Lung microvascular endothelial cell (primary cell): ENCODE results near the gene SYNJ2. TPM values are rescaled to one million over a fixed set of nuclear protein-coding genes. Genes with fewer than 3 reads are reported as not detected.
"Not testable (repeated sequence)": the region's sequence is repeated elsewhere in the genome, so short reads cannot be mapped to it uniquely, and the experiment has no call there.

Experiments
- DNase-seq, 2 donors: peaks; one replicate each; pipeline versions ENCODE4 v3.0.0 to v3.0.0-alpha.2; 2010; ENCODE audit warnings: low read depth in 2 of 2
- total RNA-seq: library from RNA; depleted of rRNA; stranded (reverse); fragments of >200 nt; gene quantifications from 2 replicates; pipeline ENCODE4 v1.2.1, GENCODE V29; 2014

Gene SYNJ2, protein sequence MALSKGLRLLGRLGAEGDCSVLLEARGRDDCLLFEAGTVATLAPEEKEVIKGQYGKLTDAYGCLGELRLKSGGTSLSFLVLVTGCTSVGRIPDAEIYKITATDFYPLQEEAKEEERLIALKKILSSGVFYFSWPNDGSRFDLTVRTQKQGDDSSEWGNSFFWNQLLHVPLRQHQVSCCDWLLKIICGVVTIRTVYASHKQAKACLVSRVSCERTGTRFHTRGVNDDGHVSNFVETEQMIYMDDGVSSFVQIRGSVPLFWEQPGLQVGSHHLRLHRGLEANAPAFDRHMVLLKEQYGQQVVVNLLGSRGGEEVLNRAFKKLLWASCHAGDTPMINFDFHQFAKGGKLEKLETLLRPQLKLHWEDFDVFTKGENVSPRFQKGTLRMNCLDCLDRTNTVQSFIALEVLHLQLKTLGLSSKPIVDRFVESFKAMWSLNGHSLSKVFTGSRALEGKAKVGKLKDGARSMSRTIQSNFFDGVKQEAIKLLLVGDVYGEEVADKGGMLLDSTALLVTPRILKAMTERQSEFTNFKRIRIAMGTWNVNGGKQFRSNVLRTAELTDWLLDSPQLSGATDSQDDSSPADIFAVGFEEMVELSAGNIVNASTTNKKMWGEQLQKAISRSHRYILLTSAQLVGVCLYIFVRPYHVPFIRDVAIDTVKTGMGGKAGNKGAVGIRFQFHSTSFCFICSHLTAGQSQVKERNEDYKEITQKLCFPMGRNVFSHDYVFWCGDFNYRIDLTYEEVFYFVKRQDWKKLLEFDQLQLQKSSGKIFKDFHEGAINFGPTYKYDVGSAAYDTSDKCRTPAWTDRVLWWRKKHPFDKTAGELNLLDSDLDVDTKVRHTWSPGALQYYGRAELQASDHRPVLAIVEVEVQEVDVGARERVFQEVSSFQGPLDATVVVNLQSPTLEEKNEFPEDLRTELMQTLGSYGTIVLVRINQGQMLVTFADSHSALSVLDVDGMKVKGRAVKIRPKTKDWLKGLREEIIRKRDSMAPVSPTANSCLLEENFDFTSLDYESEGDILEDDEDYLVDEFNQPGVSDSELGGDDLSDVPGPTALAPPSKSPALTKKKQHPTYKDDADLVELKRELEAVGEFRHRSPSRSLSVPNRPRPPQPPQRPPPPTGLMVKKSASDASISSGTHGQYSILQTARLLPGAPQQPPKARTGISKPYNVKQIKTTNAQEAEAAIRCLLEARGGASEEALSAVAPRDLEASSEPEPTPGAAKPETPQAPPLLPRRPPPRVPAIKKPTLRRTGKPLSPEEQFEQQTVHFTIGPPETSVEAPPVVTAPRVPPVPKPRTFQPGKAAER (N-terminal part only)
- total RNA-seq: 12.1 and 22.0 TPM in 2 replicates

DNA sequence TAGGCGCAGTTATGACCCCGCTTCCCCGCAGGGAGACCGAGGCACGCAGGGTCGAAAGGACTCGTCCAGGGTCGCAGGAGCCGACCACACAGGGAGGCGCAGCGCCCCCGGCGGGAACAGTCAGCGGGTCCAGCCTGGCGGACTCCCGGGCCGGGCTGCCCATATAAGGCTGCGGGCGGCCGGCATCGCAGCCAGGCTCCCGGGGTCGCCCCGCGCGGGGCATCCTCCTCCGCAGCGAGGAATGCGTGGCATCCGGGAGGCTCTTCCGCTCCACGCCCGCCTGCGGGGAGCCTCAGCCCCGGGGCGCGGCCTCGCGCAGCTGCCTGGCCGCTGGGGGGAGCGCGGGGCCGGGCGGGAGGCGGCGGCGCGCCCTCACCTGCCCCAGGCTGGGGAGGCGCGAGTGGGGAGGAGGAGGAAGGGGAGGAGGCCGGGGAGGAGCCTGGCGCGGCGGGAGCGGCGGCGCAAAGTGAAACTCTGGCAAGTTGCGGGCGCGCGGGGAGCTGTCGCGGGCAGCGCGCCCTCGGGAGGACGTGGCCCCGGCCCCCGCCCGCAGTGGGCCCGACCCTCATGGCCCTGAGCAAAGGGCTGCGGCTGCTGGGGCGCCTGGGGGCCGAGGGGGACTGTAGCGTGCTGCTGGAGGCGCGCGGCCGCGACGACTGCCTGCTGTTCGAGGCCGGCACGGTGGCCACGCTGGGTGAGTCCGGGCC lies at the start of gene SYNJ2:
Gene SYNJ2, plus strand, starts transcription at position 469 of the 707 bp plus-strand sequence. Its CDS starts 99 bp downstream, at position 568.
- DNase-seq: peak; percentile 81 to 88

DNA sequence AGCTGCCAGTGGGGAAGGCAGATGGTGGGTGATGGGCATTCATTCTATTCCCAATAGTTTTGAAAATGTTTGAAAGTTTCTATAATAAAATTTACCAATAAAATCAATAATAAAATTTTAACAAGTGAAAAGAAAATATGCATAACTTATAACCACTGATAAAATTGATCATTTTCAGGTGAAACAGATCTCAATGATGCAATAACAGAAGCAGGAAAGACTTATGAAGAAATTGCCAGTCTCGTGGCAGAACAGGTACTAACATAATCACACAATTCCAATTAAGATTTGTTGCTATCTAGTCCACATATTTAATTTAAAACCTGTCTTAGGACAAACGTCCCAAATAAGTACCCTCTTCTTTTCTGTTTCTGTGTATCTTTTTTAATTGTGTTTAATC lies 45.9 kb upstream of the SYNJ2 start:
- DNase-seq: no peak

DNA sequence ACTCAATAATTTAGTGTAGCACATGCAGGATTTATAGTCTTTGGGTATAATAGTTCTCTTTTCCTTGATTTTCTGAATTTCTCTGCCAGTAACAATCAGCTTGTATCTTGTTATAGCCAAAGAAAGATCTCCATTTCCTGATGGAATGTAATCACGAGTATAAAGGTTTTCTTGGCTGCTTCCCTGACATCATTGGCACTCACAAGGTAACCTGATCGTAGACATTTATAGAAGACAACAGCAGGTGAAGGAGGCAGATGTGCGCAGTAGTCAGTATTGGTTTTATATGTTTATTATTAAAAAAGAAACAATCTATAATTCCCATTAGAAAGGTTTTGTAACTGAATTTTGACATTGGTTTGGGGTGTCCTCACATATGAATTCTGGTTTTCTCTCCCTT lies 44.3 kb upstream of the SYNJ2 start:
- no peak for DNase-seq

DNA sequence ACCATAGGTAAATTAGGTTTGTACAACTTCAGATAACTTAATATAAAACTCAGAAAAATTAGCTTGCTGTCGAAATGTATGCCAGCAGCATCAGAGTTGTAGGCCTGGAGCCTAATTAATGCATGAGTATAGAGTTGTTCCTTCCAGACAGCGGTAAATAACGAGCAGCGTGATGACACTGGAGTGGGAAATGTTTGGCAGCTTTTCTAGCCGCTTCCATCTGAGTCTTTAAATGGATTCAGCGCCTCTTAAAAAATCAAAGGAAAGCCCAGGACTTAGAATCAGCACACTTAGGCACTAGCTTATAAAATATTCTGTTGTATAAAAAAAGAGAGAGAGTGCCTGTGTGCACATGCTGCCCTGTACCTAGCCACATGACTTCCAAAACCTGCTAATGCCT lies 43.7 kb upstream of the SYNJ2 start:
- DNase-seq: no peak

DNA sequence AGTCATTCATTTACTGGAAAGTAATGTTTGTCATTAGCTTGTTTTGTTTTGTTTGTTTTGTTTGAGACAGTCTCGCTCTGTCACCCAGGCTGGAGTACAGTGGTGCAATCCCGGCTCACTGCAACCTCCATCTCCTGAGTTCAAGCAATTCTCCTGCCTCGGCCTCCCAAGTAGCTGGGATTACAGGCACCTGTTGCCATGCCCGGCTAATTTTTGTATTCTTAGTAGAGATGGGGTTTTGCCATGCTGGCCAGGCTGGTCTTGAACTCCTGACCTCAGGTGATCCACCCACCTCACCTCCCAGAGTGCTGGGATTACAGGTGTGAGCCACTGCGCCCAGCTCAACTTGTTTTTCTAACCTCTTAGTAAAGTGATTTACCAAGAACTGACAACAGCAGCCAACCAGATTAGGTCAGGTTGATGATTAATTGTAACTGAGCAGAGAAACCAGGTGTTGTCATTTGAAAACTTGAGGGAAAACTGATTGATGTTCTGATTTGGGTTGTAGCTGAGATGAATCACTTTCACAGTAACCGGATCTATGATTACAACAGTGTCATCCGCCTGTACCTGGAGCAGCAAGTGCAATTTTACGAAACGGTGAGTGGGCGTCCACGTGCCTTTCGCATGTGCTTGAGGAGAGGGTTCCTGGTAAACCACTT lies 41.2 kb upstream of the SYNJ2 start:
- not testable (repeated sequence) for DNase-seq

DNA sequence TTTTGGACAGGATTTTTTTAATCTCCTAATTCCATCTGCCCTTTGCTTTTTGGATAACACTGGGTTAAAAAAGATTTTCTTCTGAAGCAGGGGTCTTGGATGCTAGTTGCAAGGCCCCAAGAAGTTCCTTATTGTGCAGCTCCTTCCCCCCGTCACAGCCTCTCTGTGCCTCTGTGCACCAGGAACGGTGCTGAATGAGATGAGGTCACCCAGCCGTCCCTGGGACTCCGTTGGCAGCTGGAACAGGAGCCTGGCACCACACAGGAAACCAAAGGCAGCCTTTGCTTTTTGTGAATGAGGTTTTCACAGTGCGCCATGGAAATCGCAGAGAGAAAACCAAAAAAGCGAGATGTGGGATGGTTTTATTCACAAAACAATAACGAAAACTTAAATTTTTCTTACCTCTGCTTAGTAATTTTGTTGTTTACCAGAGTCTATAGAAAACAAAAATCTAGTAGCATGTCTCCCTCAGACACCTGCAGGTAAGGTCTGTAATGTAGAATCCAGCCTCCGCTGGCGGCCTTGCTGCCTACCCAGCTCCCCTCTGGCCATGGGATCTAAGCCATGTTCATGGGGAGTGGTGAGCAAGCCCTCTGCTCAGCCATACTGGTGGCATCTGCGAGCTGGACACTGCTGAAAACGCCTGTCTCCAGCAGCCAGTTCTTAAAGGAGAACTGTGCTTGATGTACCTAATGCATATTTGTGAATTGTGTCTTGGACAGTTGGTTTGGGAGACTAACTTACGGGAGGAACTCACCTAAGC lies 40.4 kb upstream of the SYNJ2 start:
- no peak for DNase-seq

DNA sequence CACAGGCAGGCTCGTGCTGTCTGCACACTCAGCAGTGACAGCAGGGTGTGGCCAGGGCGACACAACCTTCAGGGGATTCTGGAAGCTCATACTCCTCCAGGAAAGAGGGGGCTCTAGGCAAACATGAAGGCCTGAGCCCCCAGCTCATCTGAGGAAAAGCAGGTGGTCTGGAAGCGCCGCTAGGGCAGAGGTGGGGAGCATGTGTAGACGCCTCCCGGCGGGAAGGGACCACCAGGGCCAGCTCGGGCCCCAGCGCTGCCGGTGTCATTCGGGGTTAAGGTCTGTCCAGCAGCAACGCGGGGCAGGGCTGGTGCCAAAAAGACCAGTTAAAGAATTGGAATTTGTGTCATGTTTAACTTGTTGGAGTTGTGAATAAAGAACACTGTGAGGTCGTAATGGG lies 39.3 kb upstream of the SYNJ2 start:
- DNase-seq: no peak

DNA sequence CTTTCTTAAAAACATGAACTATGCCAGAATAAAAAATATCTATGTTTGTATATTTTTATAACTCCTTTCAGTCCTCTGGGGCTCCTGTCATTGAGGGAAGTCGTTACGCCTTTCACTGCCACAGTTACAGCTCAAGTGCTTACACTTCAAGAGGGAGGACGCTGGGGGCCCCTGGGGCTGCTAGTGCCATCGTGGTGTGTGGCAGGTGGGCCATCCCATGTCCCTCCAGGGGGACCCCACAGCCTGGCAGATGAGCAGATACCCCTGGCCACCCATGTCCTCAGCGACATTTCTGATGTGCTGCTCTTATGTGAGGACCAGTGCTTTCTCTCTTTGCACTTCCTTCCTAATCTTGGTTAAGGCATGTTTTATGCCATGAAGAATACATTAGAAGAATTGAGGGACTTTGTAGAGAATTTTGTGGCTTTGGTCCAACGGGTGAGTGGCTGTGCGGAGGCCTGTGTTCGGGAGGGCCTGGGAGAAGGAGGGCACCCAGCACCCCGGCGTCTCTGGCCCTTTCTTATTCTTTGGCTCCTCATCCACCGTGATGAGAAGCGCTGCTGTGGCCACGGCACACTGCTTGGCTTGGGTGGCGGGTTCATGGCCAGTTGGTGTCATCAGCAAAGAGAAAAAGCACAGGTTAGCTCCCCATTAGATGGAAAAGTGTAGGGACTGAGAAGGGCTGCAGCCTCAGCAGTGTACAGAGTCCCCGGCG lies 38.3 kb upstream of the SYNJ2 start:
- DNase-seq: no peak

DNA sequence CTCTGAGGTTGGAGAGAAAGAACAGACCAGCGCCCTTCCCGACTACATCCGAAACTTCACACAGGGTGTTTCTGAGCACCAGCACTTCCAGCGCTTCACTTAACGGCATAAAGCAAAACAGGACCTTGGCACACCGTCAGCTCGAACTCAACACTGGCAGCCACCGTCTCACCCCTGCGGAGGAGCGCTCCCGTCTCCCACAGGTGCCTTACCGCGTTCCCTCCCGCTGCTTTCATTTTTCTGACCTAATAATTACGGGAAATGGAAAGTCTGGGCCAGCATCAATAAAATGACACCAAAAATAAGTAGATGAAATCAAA lies 37.7 kb upstream of the SYNJ2 start:
- no peak for DNase-seq

DNA sequence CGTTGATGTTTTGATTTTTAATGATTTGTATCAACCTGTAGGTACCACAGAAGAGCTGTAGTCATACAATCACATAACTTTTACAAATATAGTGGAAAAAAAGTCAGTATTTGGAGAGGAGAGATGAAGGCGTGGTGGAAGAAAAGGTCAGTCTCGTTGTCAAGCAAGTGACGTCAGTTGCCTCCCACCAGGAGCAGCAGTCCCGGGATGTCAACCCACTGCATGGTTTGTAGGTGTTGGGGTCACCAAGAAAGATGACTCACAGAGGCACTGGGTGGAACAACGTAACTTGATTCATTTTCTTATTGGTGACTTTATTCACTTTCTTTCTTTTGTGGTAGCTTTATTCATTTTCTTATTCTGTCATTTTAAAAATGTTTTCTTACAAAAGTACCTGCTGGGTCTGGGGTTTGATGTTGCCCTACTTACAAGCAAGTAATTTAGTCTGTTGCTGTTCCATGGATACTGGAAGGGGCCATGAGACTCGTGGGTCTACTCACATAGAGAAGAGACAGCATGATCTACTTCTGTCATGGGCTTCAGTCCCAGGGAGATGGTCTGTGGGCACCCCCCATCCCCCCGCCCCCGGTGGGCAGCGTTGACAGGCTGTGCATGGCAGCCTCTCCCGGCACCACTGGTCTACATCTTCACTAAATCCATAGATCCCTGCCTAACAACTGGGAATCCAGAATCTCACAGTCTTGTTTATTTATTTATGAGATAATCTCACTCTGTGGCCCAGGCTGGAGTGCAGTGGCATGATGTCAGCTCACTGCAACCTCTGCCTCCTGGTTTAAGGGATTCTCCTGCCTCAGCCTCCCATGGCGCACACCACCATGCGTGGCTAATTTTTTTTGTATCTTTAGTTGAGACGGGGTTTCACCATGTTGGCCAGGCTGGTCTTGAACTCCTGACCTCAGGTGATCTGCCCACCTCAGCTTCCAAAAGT lies 36.4 kb upstream of the SYNJ2 start:
- DNase-seq: no peak

DNA sequence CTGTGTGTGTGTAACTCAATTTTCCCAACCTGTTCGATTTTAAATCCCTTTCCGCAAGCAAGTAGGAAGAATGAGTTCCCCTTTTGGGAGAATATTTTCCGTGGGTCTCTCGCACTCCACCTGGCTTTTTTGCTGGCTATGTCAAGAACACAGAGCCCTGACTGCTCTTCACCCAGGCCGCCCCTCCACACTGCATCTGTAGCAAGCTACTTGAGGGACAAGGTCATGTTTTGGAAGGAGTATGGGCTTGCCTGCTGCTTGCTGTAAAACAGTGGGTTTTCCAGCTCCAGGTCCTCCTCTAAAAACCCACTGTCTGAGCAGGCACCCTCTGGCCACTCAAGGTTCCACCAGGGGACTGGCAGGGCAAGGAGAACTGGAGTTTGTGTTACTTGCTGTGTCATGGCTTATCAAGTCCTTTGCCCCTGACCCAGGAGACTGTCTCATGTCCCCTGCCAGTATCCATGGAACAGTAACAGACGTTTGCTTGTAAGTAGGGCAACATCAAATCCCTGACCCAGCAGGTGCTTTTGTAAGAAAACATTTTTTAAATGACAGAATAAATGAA lies 35.5 kb upstream of the SYNJ2 start:
- no peak for DNase-seq

DNA sequence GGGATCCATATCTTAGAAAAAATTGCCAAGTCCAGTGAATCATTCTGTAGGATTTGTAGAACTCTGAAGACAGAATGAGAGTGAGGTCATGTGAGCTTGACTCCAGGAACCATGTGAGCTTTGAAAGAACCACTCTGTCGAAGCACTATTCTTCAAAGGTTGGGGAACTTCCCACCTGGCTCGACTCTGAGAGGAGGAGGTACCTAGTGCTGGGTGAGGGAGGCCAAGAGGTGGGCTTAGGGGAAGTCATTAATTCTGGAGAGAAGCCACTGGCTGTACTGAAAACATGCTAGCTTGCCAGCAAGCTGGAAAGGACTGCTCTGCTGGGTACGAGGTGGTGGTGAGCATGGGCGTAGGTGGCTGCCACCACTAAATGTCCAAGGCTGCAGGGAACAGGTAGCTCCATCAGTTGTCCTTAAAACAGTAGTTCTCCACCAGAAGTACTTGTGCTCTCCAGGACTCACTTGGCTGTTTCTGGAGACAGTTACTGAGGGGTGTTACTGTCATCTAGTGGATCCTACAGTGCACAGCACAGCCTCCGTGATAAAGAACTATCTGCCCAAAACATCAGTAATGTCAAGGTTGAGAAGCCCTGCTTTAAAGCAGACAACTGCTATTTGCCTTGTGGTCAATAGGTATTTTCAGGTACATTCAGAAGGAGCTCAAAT lies 34.7 kb upstream of the SYNJ2 start:
- peak in 1 of 2 donors; percentile 15 for DNase-seq

DNA sequence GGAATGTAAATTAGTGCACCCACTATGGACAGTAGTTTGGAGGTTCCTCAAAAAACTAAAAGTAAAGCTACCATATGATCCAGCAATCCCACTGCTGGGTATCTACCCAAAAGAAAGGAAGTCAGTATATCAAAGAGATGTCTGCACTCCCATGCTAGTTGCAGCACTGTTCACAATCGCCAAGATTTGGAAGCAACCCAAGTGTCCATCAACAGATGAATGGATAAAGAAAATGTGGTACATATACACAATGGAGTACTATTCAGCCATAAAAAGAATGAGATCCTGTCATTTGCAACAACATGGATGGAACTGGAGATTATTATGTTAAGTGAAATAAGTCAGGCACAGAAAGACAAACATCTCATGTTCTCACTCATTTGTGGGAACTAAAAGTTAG lies 30.8 kb upstream of the SYNJ2 start:
- DNase-seq: not testable (repeated sequence)

DNA sequence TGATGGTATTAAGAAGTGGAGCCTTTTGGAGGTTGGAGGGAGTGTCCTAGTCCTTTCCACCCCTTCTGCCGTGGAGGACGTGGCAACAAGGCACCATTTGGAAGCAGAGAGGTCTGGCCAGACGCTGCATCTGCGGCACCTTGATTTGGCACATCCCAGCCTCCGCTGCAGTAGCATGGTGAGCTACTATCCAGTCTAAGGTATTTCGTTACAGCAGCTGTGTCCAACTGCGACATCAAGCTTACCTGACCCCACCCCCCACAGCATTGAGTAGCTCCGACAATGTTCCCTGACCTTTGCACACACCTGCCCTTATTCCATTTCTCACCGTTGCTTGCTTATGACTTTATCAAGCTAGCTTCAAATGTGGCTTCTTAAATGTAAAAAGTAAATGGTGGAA lies 29.8 kb upstream of the SYNJ2 start:
- no peak for DNase-seq

DNA sequence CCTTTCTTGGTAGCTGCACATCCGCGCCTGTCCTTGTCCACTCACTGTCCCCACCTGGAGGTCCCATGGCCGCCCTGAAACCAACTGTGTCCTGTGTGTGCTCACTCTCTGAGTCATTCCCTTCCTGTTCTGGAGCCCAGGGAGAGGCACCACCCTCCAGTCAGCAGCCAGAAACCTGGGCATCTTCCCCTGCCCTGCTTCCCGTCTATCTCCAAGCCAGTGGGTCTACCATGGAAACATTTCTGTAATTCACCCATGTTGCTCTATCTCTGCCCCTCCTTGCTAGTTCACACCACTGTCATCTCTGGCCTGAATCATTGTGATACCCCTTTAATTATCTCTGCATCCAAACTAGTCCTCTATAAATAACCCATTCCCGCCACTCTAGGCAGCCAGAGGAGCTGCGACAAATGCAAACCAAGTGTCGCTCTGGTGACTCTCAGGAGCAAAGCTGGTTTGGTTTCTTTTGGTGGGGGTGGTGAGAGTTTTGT lies 28.8 kb upstream of the SYNJ2 start:
- peak; percentile 27 to 59 for DNase-seq

DNA sequence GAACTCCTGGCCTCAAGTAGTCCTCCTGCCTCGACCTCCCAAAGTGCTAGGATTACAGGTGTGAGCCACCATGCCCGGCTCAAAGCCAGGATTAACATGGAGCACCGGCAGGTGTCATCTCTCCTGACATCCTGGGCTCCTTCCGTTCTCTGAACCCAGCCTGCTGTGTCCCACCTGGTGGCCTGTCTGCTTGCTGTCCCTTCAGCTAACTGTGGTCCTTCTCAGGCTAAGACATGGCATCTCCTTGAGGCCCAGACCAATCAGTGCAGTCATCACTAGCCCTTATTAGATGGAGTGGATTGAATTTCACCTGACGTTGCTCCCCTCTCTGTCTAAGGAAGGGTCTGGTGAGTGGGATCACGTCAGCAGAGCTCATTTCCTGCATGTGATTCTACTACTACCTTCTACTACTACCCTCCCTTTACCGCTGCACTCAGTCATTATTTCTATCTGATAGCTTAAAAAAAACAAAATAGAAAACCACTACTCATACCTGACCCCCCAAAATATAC lies 28.0 kb upstream of the SYNJ2 start:
- peak; percentile 16 to 59 for DNase-seq
